ENCODE data around the gene CFAP45. TPM values are rescaled to one million over a fixed set of nuclear protein-coding genes. Genes with fewer than 3 reads are reported as not detected.
A peak's percentile ranks its signal among the peaks of the same experiment; 100 is the strongest.

Gene CFAP45
- total and polyA plus RNA-seq, 9 of the 15 experiments (the other 6 are each of a cell fraction or from before 2014, with no cell fraction given) = 0.65 to 2.4 (median 1.5) TPM

GRCh38 chr1:159923203-159924024 lies 23.4 kb upstream of the CFAP45 start (continued):
- TF ChIP-seq POLR2AphosphoS5 (IDR thresholded peaks at IDR 0.05; ENCODE audit: control insufficient read depth, insufficient read depth, low read depth, low read length) = peak; percentile 31; the same call in 1 of the 2 replicates
- TF ChIP-seq, protein P1, sequence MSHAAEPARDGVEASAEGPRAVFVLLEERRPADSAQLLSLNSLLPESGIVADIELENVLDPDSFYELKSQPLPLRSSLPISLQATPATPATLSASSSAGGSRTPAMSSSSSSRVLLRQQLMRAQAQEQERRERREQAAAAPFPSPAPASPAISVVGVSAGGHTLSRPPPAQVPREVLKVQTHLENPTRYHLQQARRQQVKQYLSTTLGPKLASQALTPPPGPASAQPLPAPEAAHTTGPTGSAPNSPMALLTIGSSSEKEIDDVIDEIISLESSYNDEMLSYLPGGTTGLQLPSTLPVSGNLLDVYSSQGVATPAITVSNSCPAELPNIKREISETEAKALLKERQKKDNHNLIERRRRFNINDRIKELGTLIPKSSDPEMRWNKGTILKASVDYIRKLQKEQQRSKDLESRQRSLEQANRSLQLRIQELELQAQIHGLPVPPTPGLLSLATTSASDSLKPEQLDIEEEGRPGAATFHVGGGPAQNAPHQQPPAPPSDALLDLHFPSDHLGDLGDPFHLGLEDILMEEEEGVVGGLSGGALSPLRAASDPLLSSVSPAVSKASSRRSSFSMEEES (CRISPR knock-in tag; IDR thresholded peaks at IDR 0.05) = no peak
- TF ChIP-seq, protein P2, sequence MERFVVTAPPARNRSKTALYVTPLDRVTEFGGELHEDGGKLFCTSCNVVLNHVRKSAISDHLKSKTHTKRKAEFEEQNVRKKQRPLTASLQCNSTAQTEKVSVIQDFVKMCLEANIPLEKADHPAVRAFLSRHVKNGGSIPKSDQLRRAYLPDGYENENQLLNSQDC (CRISPR knock-in tag; IDR thresholded peaks at IDR 0.05) = no peak
- TF ChIP-seq FUS (optimal IDR thresholded peaks at IDR 0.05; ENCODE audit: low read depth, low read length) = no peak
- TF ChIP-seq FOXK2 (conservative IDR thresholded peaks at IDR 0.05 in 1 of 2, IDR thresholded peaks at IDR 0.05 in 1 of 2; ENCODE audit: low read depth in 2 of 2) = peak; percentile 74 to 76; a peak in 3 of 4 replicates
- TF ChIP-seq ZNF668 (CRISPR knock-in tag; IDR thresholded peaks at IDR 0.05) = no peak
- TF ChIP-seq FIP1L1 (IDR thresholded peaks at IDR 0.05; ENCODE audit: low read depth, low read length, poor library complexity, severe bottlenecking) = no peak
- peak; percentile 32; the same call in 1 of the 2 replicates for TF ChIP-seq LEF1 (IDR thresholded peaks at IDR 0.05)
- TF ChIP-seq, protein P3, sequence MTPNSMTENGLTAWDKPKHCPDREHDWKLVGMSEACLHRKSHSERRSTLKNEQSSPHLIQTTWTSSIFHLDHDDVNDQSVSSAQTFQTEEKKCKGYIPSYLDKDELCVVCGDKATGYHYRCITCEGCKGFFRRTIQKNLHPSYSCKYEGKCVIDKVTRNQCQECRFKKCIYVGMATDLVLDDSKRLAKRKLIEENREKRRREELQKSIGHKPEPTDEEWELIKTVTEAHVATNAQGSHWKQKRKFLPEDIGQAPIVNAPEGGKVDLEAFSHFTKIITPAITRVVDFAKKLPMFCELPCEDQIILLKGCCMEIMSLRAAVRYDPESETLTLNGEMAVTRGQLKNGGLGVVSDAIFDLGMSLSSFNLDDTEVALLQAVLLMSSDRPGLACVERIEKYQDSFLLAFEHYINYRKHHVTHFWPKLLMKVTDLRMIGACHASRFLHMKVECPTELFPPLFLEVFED (CRISPR knock-in tag; conservative IDR thresholded peaks at IDR 0.05) = no peak; the same call in 1 of the 2 replicates
- TF ChIP-seq NCOA4 (IDR thresholded peaks at IDR 0.05; ENCODE audit: partially characterized antibody) = no peak
- no peak for TF ChIP-seq RBBP5 (IDR thresholded peaks at IDR 0.05; ENCODE audit: borderline replicate concordance, insufficient read depth, low read length, poor library complexity, severe bottlenecking)
- no peak for TF ChIP-seq BCL6 (CRISPR knock-in tag; IDR thresholded peaks at IDR 0.05)
- TF ChIP-seq SMARCC2 (IDR thresholded peaks at IDR 0.05; ENCODE audit: low read depth) = no peak
- TF ChIP-seq BRD4 (IDR thresholded peaks at IDR 0.05) = 0 out of 2 replicates have a peak, but pooled peaks have one; percentile 11
- TF ChIP-seq CHD4 (IDR thresholded peaks at IDR 0.05; ENCODE audit: insufficient read depth, insufficient replicate concordance, low read depth, low read length, poor library complexity, severe bottlenecking) = peak; percentile 48
- no peak for TF ChIP-seq PCBP1 (IDR thresholded peaks at IDR 0.05; ENCODE audit: low read depth, low read length, poor library complexity, severe bottlenecking)
- no peak for TF ChIP-seq ZBED1 (IDR thresholded peaks at IDR 0.05)
- TF ChIP-seq DIDO1 (tag; IDR thresholded peaks at IDR 0.05; ENCODE audit: low read depth) = no peak
- peak; percentile 84; the same call in 1 of the 2 replicates for TF ChIP-seq ETS1 (conservative IDR thresholded peaks at IDR 0.05; ENCODE audit: control insufficient read depth, low read depth, low read length)
- no peak for TF ChIP-seq ZNF277 (CRISPR knock-in tag; IDR thresholded peaks at IDR 0.05; ENCODE audit: borderline replicate concordance)
- no peak for TF ChIP-seq POLR3G (IDR thresholded peaks at IDR 0.05; ENCODE audit: extremely low read depth, insufficient read length, insufficient replicate concordance)

All from K562 (cell line).